ENCODE data around the gene RNH1.

GRCh38 chr11:484616-485015 is 22.4 kb downstream of the RNH1 start:
- TF ChIP-seq, protein P1, sequence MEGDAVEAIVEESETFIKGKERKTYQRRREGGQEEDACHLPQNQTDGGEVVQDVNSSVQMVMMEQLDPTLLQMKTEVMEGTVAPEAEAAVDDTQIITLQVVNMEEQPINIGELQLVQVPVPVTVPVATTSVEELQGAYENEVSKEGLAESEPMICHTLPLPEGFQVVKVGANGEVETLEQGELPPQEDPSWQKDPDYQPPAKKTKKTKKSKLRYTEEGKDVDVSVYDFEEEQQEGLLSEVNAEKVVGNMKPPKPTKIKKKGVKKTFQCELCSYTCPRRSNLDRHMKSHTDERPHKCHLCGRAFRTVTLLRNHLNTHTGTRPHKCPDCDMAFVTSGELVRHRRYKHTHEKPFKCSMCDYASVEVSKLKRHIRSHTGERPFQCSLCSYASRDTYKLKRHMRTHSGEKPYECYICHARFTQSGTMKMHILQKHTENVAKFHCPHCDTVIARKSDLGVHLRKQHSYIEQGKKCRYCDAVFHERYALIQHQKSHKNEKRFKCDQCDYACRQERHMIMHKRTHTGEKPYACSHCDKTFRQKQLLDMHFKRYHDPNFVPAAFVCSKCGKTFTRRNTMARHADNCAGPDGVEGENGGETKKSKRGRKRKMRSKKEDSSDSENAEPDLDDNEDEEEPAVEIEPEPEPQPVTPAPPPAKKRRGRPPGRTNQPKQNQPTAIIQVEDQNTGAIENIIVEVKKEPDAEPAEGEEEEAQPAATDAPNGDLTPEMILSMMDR (IDR thresholded peaks at IDR 0.05; ENCODE audit: poor library complexity): no peak
- TF ChIP-seq EZH2 (IDR thresholded peaks at IDR 0.05; ENCODE audit: borderline replicate concordance): no peak
